Vagina (tissue), 2 donors: Measurements from ENCODE around the gene SPATS1.

ENCODE experiments used
- CTCF ChIP-seq, 3 experiments: fragments of 450-650 bp in 2 of 3; fragments of 200-600 bp in 1 of 3; sonication (generic) in 1 of 3; IDR thresholded peaks; one replicate each; pipeline ENCODE4 v1.5.1; 2017 to 2019; ENCODE audit warnings: antibody characterized with exemption in 3 of 3, mild to moderate bottlenecking in 2 of 3, moderate library complexity in 2 of 3
- POLR2A ChIP-seq, 2 donors: fragments of 450-650 bp; IDR thresholded peaks; one replicate each; pipeline ENCODE4 v1.6.1; 2017; ENCODE audit warnings: antibody characterized with exemption in 2 of 2, mild to moderate bottlenecking in 2 of 2, moderate library complexity in 2 of 2
- POLR2AphosphoS5 ChIP-seq, 2 donors: sonication (generic); formaldehyde crosslinking; IDR thresholded peaks; one replicate each; pipeline ENCODE4 v1.9.0; 2017; ENCODE audit warnings: antibody characterized with exemption in 2 of 2, mild to moderate bottlenecking in 2 of 2, low read depth in 1 of 2; ENCODE audit not compliant: insufficient read depth in 1 of 2

DNA sequence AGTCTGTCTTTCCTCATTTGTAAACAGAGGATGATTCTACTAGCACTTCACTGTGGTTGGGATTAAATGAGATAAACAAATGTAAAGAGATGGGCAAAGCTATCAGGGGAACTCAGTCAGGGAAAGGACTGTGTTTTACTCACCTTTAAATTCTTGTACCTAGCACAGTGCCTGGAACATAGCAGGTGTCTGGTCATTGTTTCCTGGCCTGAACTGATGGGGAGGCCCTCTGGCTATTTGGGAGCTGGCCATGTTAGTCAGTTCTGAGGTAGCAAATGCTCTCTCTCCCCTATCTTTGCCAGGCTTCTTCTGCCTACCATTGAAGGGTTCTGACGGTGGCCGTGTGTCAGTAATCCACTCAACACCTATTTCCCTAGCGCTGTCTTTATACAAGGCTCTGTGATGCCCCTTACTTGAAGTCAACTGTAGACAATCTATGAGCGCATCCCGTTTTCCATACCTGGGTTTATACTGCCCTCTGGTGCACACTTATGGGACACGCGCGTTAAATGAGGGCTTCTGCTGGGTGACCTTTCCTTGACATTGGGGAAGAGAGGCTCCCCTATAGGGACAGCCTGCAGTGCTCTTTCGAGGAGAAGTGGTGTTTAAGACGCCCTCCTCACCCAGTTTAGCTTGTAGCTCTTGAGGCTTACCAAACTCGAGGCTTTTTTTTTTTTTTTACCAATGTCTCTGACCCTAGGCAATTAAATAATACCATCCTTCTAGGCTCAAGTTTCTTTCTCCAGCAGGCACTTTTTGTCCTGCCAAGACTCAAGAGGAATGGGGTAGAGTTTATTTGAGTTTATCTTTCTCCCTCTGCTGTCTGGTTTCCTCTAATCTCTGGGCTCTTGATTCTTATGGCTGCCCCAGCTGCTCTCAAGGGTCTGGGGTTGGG lies 4.0 kb upstream of the SPATS1 start:
- TF ChIP-seq CTCF (IDR thresholded peaks at IDR 0.05) (peak; percentile 22 to 57 (median 50)), POLR2A (IDR thresholded peaks at IDR 0.05) (no peak), POLR2AphosphoS5 (IDR thresholded peaks at IDR 0.05; ENCODE audit: insufficient read depth in 1 of 2, low read depth in 1 of 2) (no peak)
